Measurements from ENCODE around the gene PTPRD. TPM values are rescaled to one million over a fixed set of nuclear protein-coding genes. Genes with fewer than 3 reads are reported as not detected.

The PTPRD gene
- total RNA-seq, 1 experiment from 2014 or later: 69.6 TPM

GRCh38 chr9:10259668-10260067 lies 353.1 kb downstream of the PTPRD start:
- TF ChIP-seq ZNF281 (CRISPR knock-in tag; IDR thresholded peaks at IDR 0.05) (no peak), CREB1 (CRISPR knock-in tag; IDR thresholded peaks at IDR 0.05) (no peak), GTF2I (CRISPR knock-in tag; conservative IDR thresholded peaks at IDR 0.05) (no peak), ZNF138 (CRISPR knock-in tag; conservative IDR thresholded peaks at IDR 0.05) (no peak)
- POLR2A ChIA-PET: no interaction called here

GRCh38 chr9:10255758-10256157 lies 357.0 kb downstream of the PTPRD start:
- H3K9me3 Mint-ChIP-seq: no peaks in the 10 kb centered on the region
- no peak overlapping the region for H3K4me3 Mint-ChIP-seq
- POLR2A ChIA-PET: no interaction called here
- H3K4me1 Mint-ChIP-seq: peaks cover 4% of the 10 kb centered on the region; the same call in 1 of the 2 replicates
- CTCF ChIA-PET: interaction anchor here (1.2 kb wide), 1 partner anchor 13 kb away, joined by 4 read pairs; no protein-coding TSS in a partner anchor
- no peak for ATAC-seq
- DNase-seq (ENCODE audit: low spot score): no peak
- H3K27ac Mint-ChIP-seq: no peak overlapping the region
- H3K36me3 Mint-ChIP-seq: no peaks in the 10 kb centered on the region
- TF ChIP-seq CREM (CRISPR knock-in tag; IDR thresholded peaks at IDR 0.05): no peak
- TF ChIP-seq ZNF671 (CRISPR knock-in tag; IDR thresholded peaks at IDR 0.05): no peak
- TF ChIP-seq E2F4 (CRISPR knock-in tag; IDR thresholded peaks at IDR 0.05; ENCODE audit: borderline replicate concordance, low read depth): no peak
- TF ChIP-seq TP53 (CRISPR knock-in tag; IDR thresholded peaks at IDR 0.05): no peak
- no peaks in the 10 kb centered on the region for H3K27me3 Mint-ChIP-seq (ENCODE audit: low read depth)

More at GRCh38 chr9:10259668-10260067, 353.1 kb downstream of the PTPRD start:
- no peaks in the 10 kb centered on the region for H3K27me3 Mint-ChIP-seq (ENCODE audit: low read depth)
- H3K4me3 Mint-ChIP-seq: no peak overlapping the region
- no peak for DNase-seq (ENCODE audit: low spot score)
- peaks cover 25% of the 10 kb centered on the region for H3K9me3 Mint-ChIP-seq
- peaks cover 6% of the 10 kb centered on the region; the same call in 1 of the 2 replicates for H3K4me1 Mint-ChIP-seq
- peaks cover 24% of the 10 kb centered on the region for H3K36me3 Mint-ChIP-seq
- no peak for ATAC-seq
- CTCF ChIA-PET: no interaction called here
- no peak overlapping the region for H3K27ac Mint-ChIP-seq

- TF ChIP-seq AFF4 (CRISPR knock-in tag; IDR thresholded peaks at IDR 0.05; ENCODE audit: borderline replicate concordance) (no peak), SMAD3 (CRISPR knock-in tag; IDR thresholded peaks at IDR 0.05; ENCODE audit: borderline replicate concordance) (no peak), USF2 (CRISPR knock-in tag; IDR thresholded peaks at IDR 0.05) (no peak)
- ChIA-PET CTCF (no interaction called here), POLR2A (no interaction called here)
- Mint-ChIP-seq H3K27ac (no peak overlapping the region), H3K27me3 (ENCODE audit: low read depth) (no peaks in the 10 kb centered on the region), H3K9me3 (no peaks in the 10 kb centered on the region), H3K36me3 (no peaks in the 10 kb centered on the region), H3K4me1 (no peaks in the 10 kb centered on the region), H3K4me3 (no peak overlapping the region)
- no peak for ATAC-seq
- DNase-seq (ENCODE audit: low spot score): no peak
These were observed 358.5 kb downstream of the PTPRD start for GRCh38 chr9:10254338-10254737.
